Immature natural killer cell (primary cell): Measurements from ENCODE around the gene PCDHGA4. TPM values are rescaled to one million over a fixed set of nuclear protein-coding genes. Genes with fewer than 3 reads are reported as not detected.
"Not testable (repeated sequence)": the region's sequence is repeated elsewhere in the genome, so short reads cannot be mapped to it uniquely, and the experiment has no call there.

Source experiments
- DNase-seq, 3 donors: peaks; one replicate each; pipeline ENCODE4 v3.0.0; 2022; ENCODE audit warnings: mixed read lengths in 1 of 3
- H3K27ac Mint-ChIP-seq, 6 donors: one replicate each; pipeline ENCODE4 v1.8.0; 2020; ENCODE audit warnings: mixed read lengths in 6 of 6, mild to moderate bottlenecking in 5 of 6, inconsistent platforms in 4 of 6, moderate library complexity in 3 of 6
- H3K27me3 Mint-ChIP-seq, 3 donors: one replicate each; pipeline ENCODE4 v1.8.0; 2020 to 2021; ENCODE audit warnings: low read depth in 3 of 3, mild to moderate bottlenecking in 3 of 3, mixed read lengths in 3 of 3, moderate library complexity in 3 of 3, inconsistent platforms in 1 of 3
- H3K36me3 Mint-ChIP-seq, 3 donors: one replicate each; pipeline ENCODE4 v1.8.0; 2020; ENCODE audit warnings: mixed read lengths in 3 of 3, inconsistent platforms in 2 of 3, mild to moderate bottlenecking in 2 of 3
- H3K4me1 Mint-ChIP-seq, 2 donors: one replicate each; pipeline ENCODE4 v1.8.0; 2020; ENCODE audit warnings: inconsistent platforms in 2 of 2, mild to moderate bottlenecking in 2 of 2, mixed read lengths in 2 of 2, moderate library complexity in 1 of 2
- H3K4me3 Mint-ChIP-seq, 5 donors: one replicate each; pipeline ENCODE4 v1.8.0; 2020; ENCODE audit warnings: mild to moderate bottlenecking in 5 of 5, mixed read lengths in 5 of 5, inconsistent platforms in 3 of 5, moderate library complexity in 3 of 5
- H3K9me3 Mint-ChIP-seq, 6 donors: one replicate each; pipeline ENCODE4 v1.8.0; 2020; ENCODE audit warnings: mild to moderate bottlenecking in 6 of 6, mixed read lengths in 6 of 6, inconsistent platforms in 4 of 6, moderate library complexity in 3 of 6
- polyA plus RNA-seq, 3 donors: library from polyadenylated mRNA; unstranded; fragments of 300-500 nt; fragmentation: Illumina TruSeq; gene quantifications; one replicate each; pipeline ENCODE4 v1.2.3, GENCODE V29; 2021

Gene PCDHGA4
- polyA plus RNA-seq, 3 donors from 2014 or later = 0.10 to 0.11 TPM; not detected in 1

GRCh38 chr5:141382469-141383294, 27.9 kb downstream of the PCDHGA4 start, which contains the start of gene PCDHGA7:
TSS of gene PCDHGA7 (plus strand) at chr5:141382742. CDS start at chr5:141382900, 158 bp downstream.
- Mint-ChIP-seq H3K9me3 (peaks cover 6 to 54% (median 19%) of the 10 kb centered on the region in 6 donors), H3K27me3 (peaks cover 20 to 34% (median 30%) of the 10 kb centered on the region in 3 donors), H3K4me3 (peak within 1 kb of the TSS; percentile 65 to 88 (median 77)), H3K4me1 (peaks cover 0 to 5% of the 10 kb centered on the region in 2 donors), H3K27ac (no peak within 1 kb of the TSS), H3K36me3 (peaks cover 0 to 5% (median 0%) of the 10 kb centered on the region in 3 donors)
- peak in 1 of 3 donors; percentile 32 for DNase-seq

GRCh38 chr5:141383345-141383744, 28.5 kb downstream of the PCDHGA4 start:
- peaks cover 6 to 56% (median 21%) of the 10 kb centered on the region in 6 donors for H3K9me3 Mint-ChIP-seq
- H3K4me1 Mint-ChIP-seq = peaks cover 2 to 5% of the 10 kb centered on the region in 2 donors
- H3K4me3 Mint-ChIP-seq = peak overlapping the region in 3 of 5 donors; percentile 56 to 88 (median 77)
- peaks cover 20 to 34% (median 28%) of the 10 kb centered on the region in 3 donors for H3K27me3 Mint-ChIP-seq
- DNase-seq = no peak
- no peak overlapping the region for H3K27ac Mint-ChIP-seq
- peaks cover 0 to 6% (median 2%) of the 10 kb centered on the region in 3 donors for H3K36me3 Mint-ChIP-seq

- DNase-seq = no peak
Observed at GRCh38 chr5:141384471-141385267, 29.8 kb downstream of the PCDHGA4 start.

GRCh38 chr5:141387557-141388311, 32.9 kb downstream of the PCDHGA4 start, which contains the start of gene PCDHGB4:
TSS of gene PCDHGB4 (plus strand) at chr5:141387698. CDS start at chr5:141387885, 187 bp downstream.
- peak in 1 of 3 donors; percentile 25 for DNase-seq
- peaks cover 15 to 61% (median 28%) of the 10 kb centered on the region in 6 donors for H3K9me3 Mint-ChIP-seq
- peak within 1 kb of the TSS; percentile 9 to 61 (median 49) for H3K4me3 Mint-ChIP-seq
- H3K27me3 Mint-ChIP-seq = peaks cover 19 to 45% (median 42%) of the 10 kb centered on the region in 3 donors
- not testable (repeated sequence) for H3K4me1 Mint-ChIP-seq, H3K27ac Mint-ChIP-seq
- H3K36me3 Mint-ChIP-seq = peaks cover 8 to 12% (median 8%) of the 10 kb centered on the region in 3 donors

More at GRCh38 chr5:141384471-141385267, 29.8 kb downstream of the PCDHGA4 start:
- H3K27me3 Mint-ChIP-seq = peaks cover 24 to 38% (median 30%) of the 10 kb centered on the region in 3 donors
- no peak overlapping the region for H3K4me3 Mint-ChIP-seq
- peaks cover 0 to 9% (median 4%) of the 10 kb centered on the region in 3 donors for H3K36me3 Mint-ChIP-seq
- H3K9me3 Mint-ChIP-seq = peaks cover 7 to 59% (median 26%) of the 10 kb centered on the region in 6 donors
- peaks cover 5 to 7% of the 10 kb centered on the region in 2 donors for H3K4me1 Mint-ChIP-seq
- no peak overlapping the region for H3K27ac Mint-ChIP-seq

GRCh38 chr5:141388661-141389060, 33.8 kb downstream of the PCDHGA4 start:
- Mint-ChIP-seq H3K4me3 (peak overlapping the region in 2 of 5 donors; percentile 6 to 17), H3K4me1 (peaks cover 5% of the 10 kb centered on the region in 2 donors), H3K36me3 (peaks cover 8 to 12% (median 8%) of the 10 kb centered on the region in 3 donors), H3K9me3 (peaks cover 20 to 61% (median 27%) of the 10 kb centered on the region in 6 donors), H3K27me3 (peaks cover 20 to 45% (median 32%) of the 10 kb centered on the region in 3 donors), H3K27ac (no peak overlapping the region)
- DNase-seq = no peak

- Mint-ChIP-seq H3K36me3 (peaks cover 8 to 12% (median 8%) of the 10 kb centered on the region in 3 donors), H3K27ac (peak overlapping the region in 1 of 6 donors; percentile 76), H3K4me1 (peaks cover 5% of the 10 kb centered on the region in 2 donors), H3K9me3 (peaks cover 15 to 61% (median 27%) of the 10 kb centered on the region in 6 donors), H3K4me3 (no peak overlapping the region), H3K27me3 (peaks cover 25 to 48% (median 37%) of the 10 kb centered on the region in 3 donors)
- DNase-seq = no peak
Observed at GRCh38 chr5:141389153-141390042, 34.6 kb downstream of the PCDHGA4 start.

GRCh38 chr5:141392429-141393198, 37.8 kb downstream of the PCDHGA4 start, which contains the start of gene PCDHGA8:
TSS of gene PCDHGA8 (plus strand) at chr5:141392633. CDS start at chr5:141392814, 181 bp downstream.
- Mint-ChIP-seq H3K9me3 (peaks cover 12 to 46% (median 22%) of the 10 kb centered on the region in 6 donors), H3K27me3 (peaks cover 26 to 61% (median 43%) of the 10 kb centered on the region in 3 donors)

GRCh38 chr5:141393267-141393666, 38.4 kb downstream of the PCDHGA4 start:
- DNase-seq = no peak
- H3K27ac Mint-ChIP-seq = no peak overlapping the region
- H3K4me1 Mint-ChIP-seq = peaks cover 4 to 5% of the 10 kb centered on the region in 2 donors
- peaks cover 7 to 11% (median 8%) of the 10 kb centered on the region in 3 donors for H3K36me3 Mint-ChIP-seq
- no peak overlapping the region for H3K4me3 Mint-ChIP-seq
- peaks cover 26 to 60% (median 43%) of the 10 kb centered on the region in 3 donors for H3K27me3 Mint-ChIP-seq
- peaks cover 11 to 44% (median 21%) of the 10 kb centered on the region in 6 donors for H3K9me3 Mint-ChIP-seq

More at GRCh38 chr5:141392429-141393198, 37.8 kb downstream of the PCDHGA4 start, which contains the start of gene PCDHGA8:
- Mint-ChIP-seq H3K36me3 (peaks cover 8 to 11% (median 8%) of the 10 kb centered on the region in 3 donors), H3K27ac (peak within 1 kb of the TSS in 1 of 6 donors; percentile 37), H3K4me1 (peaks cover 5% of the 10 kb centered on the region in 2 donors), H3K4me3 (peak within 1 kb of the TSS in 4 of 5 donors; percentile 29 to 79 (median 60))
- DNase-seq = peak in 2 of 3 donors; percentile 10 to 39

- H3K27me3 Mint-ChIP-seq = peaks cover 33 to 61% (median 52%) of the 10 kb centered on the region in 3 donors
- not testable (repeated sequence) for H3K27ac Mint-ChIP-seq, H3K36me3 Mint-ChIP-seq, H3K4me1 Mint-ChIP-seq, H3K4me3 Mint-ChIP-seq, DNase-seq
- H3K9me3 Mint-ChIP-seq = peaks cover 12 to 40% (median 18%) of the 10 kb centered on the region in 6 donors
Observed at GRCh38 chr5:141394401-141395187, 39.8 kb downstream of the PCDHGA4 start.

GRCh38 chr5:141397756-141398551, 43.1 kb downstream of the PCDHGA4 start, which contains the start of gene PCDHGB5:
TSS of gene PCDHGB5 (plus strand) at chr5:141397947. CDS start at chr5:141398128, 181 bp downstream.
- H3K36me3 Mint-ChIP-seq, H3K4me1 Mint-ChIP-seq, H3K27ac Mint-ChIP-seq: not testable (repeated sequence)
- DNase-seq = peak; percentile 23 to 56 (median 44)
- peaks cover 40 to 55% (median 48%) of the 10 kb centered on the region in 3 donors for H3K27me3 Mint-ChIP-seq
- H3K4me3 Mint-ChIP-seq = peak within 1 kb of the TSS; percentile 46 to 77 (median 72)
- peaks cover 7 to 32% (median 17%) of the 10 kb centered on the region in 6 donors for H3K9me3 Mint-ChIP-seq
